ENCODE data around the gene ADARB2. TPM values are rescaled to one million over a fixed set of nuclear protein-coding genes. Genes with fewer than 3 reads are reported as not detected.

ADARB2 gene
- total RNA-seq, 4 donors from 2014 or later: 0.80 to 4.9 (median 2.3) TPM

DNA sequence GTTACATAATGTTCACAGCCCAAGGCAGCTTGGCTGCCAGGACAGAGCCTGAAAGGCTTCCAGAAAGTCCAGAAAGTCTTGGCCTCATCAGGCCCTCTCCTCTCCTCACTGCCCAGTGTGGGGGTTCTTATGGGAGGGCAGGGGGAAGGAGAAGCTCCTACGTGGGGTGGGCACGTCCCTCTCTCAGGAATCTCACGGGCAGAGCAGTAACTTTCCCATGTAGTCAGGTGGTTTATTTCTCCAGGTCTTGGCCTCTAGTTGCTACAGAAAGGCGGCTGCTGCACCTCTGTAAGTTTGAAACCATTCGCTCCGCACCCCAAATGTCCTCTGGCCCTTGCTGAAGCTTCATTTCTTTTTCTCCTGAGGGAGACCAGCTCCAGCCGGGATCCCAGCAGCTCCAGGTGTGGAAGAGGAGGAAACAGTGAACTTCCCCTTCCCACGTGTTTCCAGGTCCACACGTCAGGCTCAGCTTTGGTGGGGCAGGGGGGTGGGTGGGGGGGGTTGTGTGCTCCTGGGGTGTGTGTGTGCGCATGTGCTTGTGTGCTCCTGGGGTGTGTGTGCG, 360.9 kb downstream of the ADARB2 start:
- 75% methylated on average over 11 of the region's 11 CpGs; no CpG with 5 or more reads in 1 of the 2 donors for WGBS, 2 donors (ENCODE audit: low coverage in 1 of 2)
- intact Hi-C loops (cut with DNase I; ENCODE audit: low total_unique reads): no loop called here

DNA sequence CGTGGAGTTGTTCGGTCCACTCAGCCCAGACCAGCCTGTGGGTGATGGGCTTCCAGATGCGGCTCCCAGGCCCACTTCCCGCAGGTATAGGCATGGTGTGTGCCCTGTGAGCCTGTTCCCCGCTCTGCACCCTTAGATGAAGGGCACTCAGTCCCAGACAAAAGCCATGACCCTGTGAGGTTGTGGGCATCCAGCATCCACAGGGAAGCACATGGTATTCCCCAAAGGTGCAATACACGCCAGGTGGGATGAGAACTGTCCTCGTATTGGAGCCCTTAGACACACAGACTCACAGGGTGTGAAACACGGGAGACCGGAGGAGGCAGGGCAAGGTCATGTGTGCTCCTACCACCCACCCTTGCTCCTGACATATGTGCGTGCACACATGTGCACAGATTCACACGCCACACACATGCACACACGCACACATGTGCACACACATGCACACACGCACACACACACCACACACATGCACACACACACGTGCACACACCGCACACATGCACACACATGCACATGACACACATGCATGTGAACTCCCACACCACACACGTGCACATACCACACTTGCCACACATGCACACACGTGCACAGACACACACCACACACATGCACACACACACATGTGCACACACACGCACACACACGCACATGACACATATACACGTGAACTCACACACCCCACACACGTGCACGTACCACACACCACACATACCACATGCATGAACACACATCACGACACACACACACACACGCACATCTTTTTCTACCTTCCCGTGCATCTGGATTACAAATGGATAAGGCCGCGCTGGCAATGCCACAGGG, 361.8 kb downstream of the ADARB2 start:
- H3K36me3 ChIP-seq: no peaks in the 10 kb centered on the region
- in situ Hi-C loops (cut with MboI; ENCODE audit: low pct_ligation_motif_present in 1 of 4, low pct_unique_long_range_greater_than_20kb in 1 of 4, low sequenced_read_pairs in 3 of 4) (no loop called here), intact Hi-C loops (cut with DNase I; ENCODE audit: low total_unique reads) (no loop called here)
- no peak for TF ChIP-seq CTCF (IDR thresholded peaks at IDR 0.05)
- no peak for TF ChIP-seq POLR2A (IDR thresholded peaks at IDR 0.05)
- no peak for TF ChIP-seq POLR2AphosphoS5 (IDR thresholded peaks at IDR 0.05)
- TF ChIP-seq EP300 (IDR thresholded peaks at IDR 0.05; ENCODE audit: low read depth): no peak
- H3K4me1 ChIP-seq: no peaks in the 10 kb centered on the region
- no peak for DNase-seq
- 85 to 88% methylated on average over 14 to 27 of the region's 27 CpGs for WGBS, 2 donors (ENCODE audit: low coverage in 1 of 2)
- no peaks in the 10 kb centered on the region for H3K9me3 ChIP-seq
- peaks cover 27% of the 10 kb centered on the region for H3K27me3 ChIP-seq
- no peak overlapping the region for H3K27ac ChIP-seq
- no peak overlapping the region for H3K4me3 ChIP-seq

More for the DNA sequence above, 360.9 kb downstream of the ADARB2 start:
- TF ChIP-seq EP300 (IDR thresholded peaks at IDR 0.05; ENCODE audit: low read depth): no peak
- no peak for TF ChIP-seq CTCF (IDR thresholded peaks at IDR 0.05)
- no peak for TF ChIP-seq POLR2AphosphoS5 (IDR thresholded peaks at IDR 0.05)
- TF ChIP-seq POLR2A (IDR thresholded peaks at IDR 0.05): no peak
- no peaks in the 10 kb centered on the region for H3K9me3 ChIP-seq
- no peak overlapping the region for H3K27ac ChIP-seq
- in situ Hi-C loops (cut with MboI; ENCODE audit: low pct_ligation_motif_present in 1 of 4, low pct_unique_long_range_greater_than_20kb in 1 of 4, low sequenced_read_pairs in 3 of 4): no loop called here
- no peak for DNase-seq
- no peak overlapping the region for H3K4me3 ChIP-seq
- no peaks in the 10 kb centered on the region for H3K36me3 ChIP-seq
- H3K4me1 ChIP-seq: no peaks in the 10 kb centered on the region
- H3K27me3 ChIP-seq: peaks cover 31% of the 10 kb centered on the region

DNA sequence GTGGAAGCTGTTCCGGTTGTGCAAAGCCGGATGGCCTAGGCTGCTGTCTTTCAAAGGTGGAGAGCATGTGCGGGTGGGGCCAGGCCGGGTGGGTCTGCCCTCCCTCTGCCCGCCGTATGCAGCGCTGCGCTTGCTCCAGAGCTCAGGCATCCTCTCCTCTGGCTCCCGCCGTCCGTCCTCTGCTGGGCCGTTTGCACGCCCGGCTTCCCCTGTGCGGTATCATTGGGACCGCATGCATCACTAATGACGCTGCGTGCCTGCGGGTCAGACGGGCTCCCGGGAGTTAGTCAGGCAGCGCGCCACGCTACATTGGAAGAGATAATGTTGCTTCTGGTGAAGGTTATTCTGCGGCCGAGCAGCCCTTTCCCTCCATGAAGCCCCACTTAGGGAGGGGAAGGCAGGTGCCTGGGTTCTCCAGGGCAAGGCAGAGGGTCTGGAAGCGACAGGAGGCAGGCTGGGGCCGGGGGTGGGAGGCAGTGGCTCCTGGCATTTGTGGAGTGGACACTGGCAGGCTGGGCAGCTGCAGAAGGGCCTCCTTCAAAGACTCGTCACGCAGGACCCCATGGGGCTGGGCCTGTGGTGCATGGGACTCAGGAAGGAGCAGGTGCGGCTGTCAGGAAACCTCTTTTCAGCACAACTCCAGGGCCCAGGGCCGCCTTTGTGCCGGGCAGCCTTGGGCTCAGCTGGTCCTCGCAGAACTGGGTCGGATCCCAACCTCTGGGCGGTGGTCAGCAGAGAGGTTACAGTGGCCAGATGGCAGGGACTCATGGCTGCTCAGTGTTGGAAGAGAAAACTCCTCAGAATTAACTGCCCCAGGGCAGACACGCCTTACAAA, 362.6 kb downstream of the ADARB2 start:
- no peak overlapping the region for H3K27ac ChIP-seq
- no peaks in the 10 kb centered on the region for H3K36me3 ChIP-seq
- in situ Hi-C loops (cut with MboI; ENCODE audit: low pct_ligation_motif_present in 1 of 4, low pct_unique_long_range_greater_than_20kb in 1 of 4, low sequenced_read_pairs in 3 of 4): no loop called here
- H3K4me3 ChIP-seq: no peak overlapping the region
- intact Hi-C loops (cut with DNase I; ENCODE audit: low total_unique reads): no loop called here
- TF ChIP-seq POLR2A (IDR thresholded peaks at IDR 0.05): no peak
- no peak for TF ChIP-seq EP300 (IDR thresholded peaks at IDR 0.05; ENCODE audit: low read depth)
- no peak for TF ChIP-seq CTCF (IDR thresholded peaks at IDR 0.05)
- no peak for TF ChIP-seq POLR2AphosphoS5 (IDR thresholded peaks at IDR 0.05)
- no peaks in the 10 kb centered on the region for H3K9me3 ChIP-seq
- WGBS, 2 donors (ENCODE audit: low coverage in 1 of 2): 89 to 92% methylated on average over 10 to 37 of the region's 37 CpGs
- DNase-seq: no peak
- H3K4me1 ChIP-seq: no peaks in the 10 kb centered on the region
- H3K27me3 ChIP-seq: peaks cover 19% of the 10 kb centered on the region

DNA sequence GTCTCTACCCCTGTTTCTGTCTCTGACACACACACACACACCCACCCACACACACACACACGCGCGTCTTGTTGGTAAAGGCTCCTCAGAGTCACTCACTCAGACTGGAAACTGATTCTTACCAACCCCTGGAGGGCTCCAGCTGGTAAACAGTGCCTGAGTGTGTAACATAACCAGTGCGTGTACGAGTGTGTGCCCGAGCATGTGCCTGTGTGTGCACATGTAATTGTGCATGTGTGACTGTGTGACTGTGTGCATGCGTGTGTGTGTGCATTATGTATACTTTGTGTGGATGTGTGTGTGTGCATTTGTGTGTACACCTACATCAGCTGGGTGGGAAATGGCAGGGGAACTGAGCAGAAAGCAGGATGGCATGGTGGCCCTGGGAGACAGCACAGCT, 364.0 kb downstream of the ADARB2 start:
- no peak for TF ChIP-seq POLR2A (IDR thresholded peaks at IDR 0.05)
- no peak for TF ChIP-seq EP300 (IDR thresholded peaks at IDR 0.05; ENCODE audit: low read depth)
- no peak for TF ChIP-seq POLR2AphosphoS5 (IDR thresholded peaks at IDR 0.05)
- TF ChIP-seq CTCF (IDR thresholded peaks at IDR 0.05): no peak
- no peaks in the 10 kb centered on the region for H3K9me3 ChIP-seq
- WGBS, 2 donors (ENCODE audit: low coverage in 1 of 2): 91 to 93% methylated on average over 3 to 7 of the region's 7 CpGs
- no peak overlapping the region for H3K4me3 ChIP-seq
- H3K4me1 ChIP-seq: no peaks in the 10 kb centered on the region
- no peak overlapping the region for H3K27ac ChIP-seq
- intact Hi-C loops (cut with DNase I; ENCODE audit: low total_unique reads): no loop called here
- no peaks in the 10 kb centered on the region for H3K36me3 ChIP-seq
- no peak for DNase-seq
- H3K27me3 ChIP-seq: peaks cover 6% of the 10 kb centered on the region
- in situ Hi-C loops (cut with MboI; ENCODE audit: low pct_ligation_motif_present in 1 of 4, low pct_unique_long_range_greater_than_20kb in 1 of 4, low sequenced_read_pairs in 3 of 4): no loop called here
